Panc1 (cell line): ENCODE measurements around the gene TBX19. TPM values are rescaled to one million over a fixed set of nuclear protein-coding genes. Genes with fewer than 3 reads are reported as not detected.
A peak's percentile ranks its signal among the peaks of the same experiment; 100 is the strongest.

Experiments
- ATAC-seq: fragments of 200-7000 bp; cut with Tn5 transposase; 2 replicates; pipeline ENCODE4 v1.9.1; 2020; ENCODE audit warnings: mild to moderate bottlenecking, moderate library complexity
- BruUV-seq: library from RNA; stranded (reverse); fragments of 400-500 nt; replicated peaks from 2 replicates; lab custom pipeline; 2021; lab: Mats Ljungman, UMichigan
- CTCF ChIA-PET: fragments of 300-600 bp; sonication (Branson Sonifier 250); formaldehyde crosslinking; loops from one replicate; lab custom pipeline; 2022; ENCODE audit warnings: antibody characterized with exemption; lab: Charles Lee
- POLR2A ChIA-PET: fragments of 300-600 bp; sonication (Branson Sonifier 250); formaldehyde crosslinking; loops from one replicate; lab custom pipeline; 2022; ENCODE audit warnings: antibody characterized with exemption; lab: Charles Lee
- DNase-seq: peaks from one replicate; pipeline ENCODE4 v3.0.0-alpha.2; 2010; ENCODE audit warnings: low read depth, low spot score
- H3K27ac ChIP-seq: 2 replicates; pipeline ENCODE4 v1.5.1; 2011; ENCODE audit warnings: mild to moderate bottlenecking, low read length, inconsistent platforms
- H3K27me3 ChIP-seq: fragments of 200-500 bp; sonication (Bioruptor generic); 2 replicates; pipeline ENCODE4 v1.6.0; 2014; ENCODE audit warnings: low read length, inconsistent platforms; ENCODE audit not compliant: control insufficient read depth, insufficient read depth
- H3K36me3 ChIP-seq: fragments of 200-500 bp; sonication (Bioruptor generic); 2 replicates; pipeline ENCODE4 v1.5.1; 2014; ENCODE audit warnings: inconsistent platforms, mild to moderate bottlenecking, low read length, moderate library complexity; ENCODE audit not compliant: control insufficient read depth, insufficient read depth
- H3K4me1 ChIP-seq: 2 replicates; pipeline ENCODE4 v1.5.1; 2011; ENCODE audit warnings: inconsistent platforms, mild to moderate bottlenecking, low read length, moderate library complexity; ENCODE audit not compliant: control insufficient read depth, insufficient read depth
- H3K4me3 ChIP-seq, 2 experiments: 2 replicates each; pipeline ENCODE4 v1.5.1; 2011 to 2012; ENCODE audit warnings: low read depth in 2 of 2, low read length in 2 of 2, mild to moderate bottlenecking in 2 of 2, inconsistent platforms in 1 of 2, moderate library complexity in 1 of 2
- H3K9me3 ChIP-seq: fragments of 200-500 bp; sonication (Bioruptor generic); 2 replicates; pipeline ENCODE4 v1.5.1; 2014; ENCODE audit warnings: low read depth, mild to moderate bottlenecking, inconsistent platforms, low read length, moderate library complexity; ENCODE audit not compliant: control insufficient read depth, insufficient read depth
- POLR2AphosphoS5 ChIP-seq: IDR thresholded peaks from 2 replicates; pipeline ENCODE4 v1.6.1; 2012; ENCODE audit warnings: mild to moderate bottlenecking, low read depth, low read length, moderate library complexity
- SIN3A ChIP-seq: IDR thresholded peaks from 2 replicates; pipeline ENCODE4 v1.6.1; 2012; ENCODE audit warnings: low read depth, mild to moderate bottlenecking, low read length, moderate library complexity, borderline replicate concordance; ENCODE audit not compliant: insufficient read depth
- TCF7L2 ChIP-seq: IDR thresholded peaks from 2 replicates; pipeline ENCODE4 v1.6.1; 2011; ENCODE audit warnings: mild to moderate bottlenecking, low read depth, low read length, inconsistent platforms
- in situ Hi-C: cut with HindIII; loops from 2 replicates; pipeline ENCODE4 v1.10.0; 2016; ENCODE audit warnings: low sequenced_read_pairs, low pct_unique_long_range_greater_than_20kb
- intact Hi-C: fragments of 100-400 bp; cut with micrococcal nuclease; formaldehyde crosslinking; loops from one replicate; pipeline ENCODE4 v1.10.0; 2022; ENCODE audit not compliant: unreplicated experiment
- total RNA-seq: library from RNA; stranded (reverse); gene quantifications from one replicate; pipeline ENCODE4 v1.2.1, GENCODE V29; 2021; ENCODE audit not compliant: unreplicated experiment
- TF ChIP-seq, protein P1 (sequence below), 2 experiments: IDR thresholded peaks; 2 replicates each; pipeline ENCODE4 v1.6.1; 2011 to 2012; ENCODE audit warnings: low read depth in 2 of 2, control low read depth in 1 of 2, low read length in 1 of 2, mild to moderate bottlenecking in 1 of 2, moderate library complexity in 1 of 2; ENCODE audit not compliant: insufficient read depth in 1 of 2
- TF ChIP-seq, protein P2 (sequence below): fragments of 450-650 bp; IDR thresholded peaks from 2 replicates; pipeline ENCODE4 v1.5.1; 2017; ENCODE audit warnings: mild to moderate bottlenecking

TBX19 gene
- total RNA-seq, 1 experiment from 2014 or later, result 2.2 TPM

DNA sequence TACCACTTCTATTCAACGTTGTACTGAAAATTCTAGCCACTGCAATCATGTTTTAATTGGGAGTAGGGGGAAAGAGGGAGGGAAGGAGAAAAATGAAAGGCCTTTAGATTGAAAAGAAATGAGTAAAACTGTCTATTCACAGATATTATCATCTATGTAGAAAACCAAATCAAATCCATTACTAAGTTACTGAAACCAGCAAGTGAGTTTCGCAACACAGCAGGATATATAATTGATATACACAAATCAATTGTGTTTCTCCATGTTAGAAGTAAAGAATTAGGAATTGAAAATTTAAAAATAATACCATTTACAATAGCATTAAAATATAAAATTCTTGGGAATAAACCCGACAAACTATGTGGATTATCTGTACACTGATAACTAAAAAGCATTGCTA lies 35.6 kb upstream of the TBX19 start:
- intact Hi-C loops (no loop called here), in situ Hi-C loops (no loop called here)
- TF ChIP-seq POLR2AphosphoS5 (no peak), SIN3A (no peak), TCF7L2 (no peak)
- TF ChIP-seq, protein P1, sequence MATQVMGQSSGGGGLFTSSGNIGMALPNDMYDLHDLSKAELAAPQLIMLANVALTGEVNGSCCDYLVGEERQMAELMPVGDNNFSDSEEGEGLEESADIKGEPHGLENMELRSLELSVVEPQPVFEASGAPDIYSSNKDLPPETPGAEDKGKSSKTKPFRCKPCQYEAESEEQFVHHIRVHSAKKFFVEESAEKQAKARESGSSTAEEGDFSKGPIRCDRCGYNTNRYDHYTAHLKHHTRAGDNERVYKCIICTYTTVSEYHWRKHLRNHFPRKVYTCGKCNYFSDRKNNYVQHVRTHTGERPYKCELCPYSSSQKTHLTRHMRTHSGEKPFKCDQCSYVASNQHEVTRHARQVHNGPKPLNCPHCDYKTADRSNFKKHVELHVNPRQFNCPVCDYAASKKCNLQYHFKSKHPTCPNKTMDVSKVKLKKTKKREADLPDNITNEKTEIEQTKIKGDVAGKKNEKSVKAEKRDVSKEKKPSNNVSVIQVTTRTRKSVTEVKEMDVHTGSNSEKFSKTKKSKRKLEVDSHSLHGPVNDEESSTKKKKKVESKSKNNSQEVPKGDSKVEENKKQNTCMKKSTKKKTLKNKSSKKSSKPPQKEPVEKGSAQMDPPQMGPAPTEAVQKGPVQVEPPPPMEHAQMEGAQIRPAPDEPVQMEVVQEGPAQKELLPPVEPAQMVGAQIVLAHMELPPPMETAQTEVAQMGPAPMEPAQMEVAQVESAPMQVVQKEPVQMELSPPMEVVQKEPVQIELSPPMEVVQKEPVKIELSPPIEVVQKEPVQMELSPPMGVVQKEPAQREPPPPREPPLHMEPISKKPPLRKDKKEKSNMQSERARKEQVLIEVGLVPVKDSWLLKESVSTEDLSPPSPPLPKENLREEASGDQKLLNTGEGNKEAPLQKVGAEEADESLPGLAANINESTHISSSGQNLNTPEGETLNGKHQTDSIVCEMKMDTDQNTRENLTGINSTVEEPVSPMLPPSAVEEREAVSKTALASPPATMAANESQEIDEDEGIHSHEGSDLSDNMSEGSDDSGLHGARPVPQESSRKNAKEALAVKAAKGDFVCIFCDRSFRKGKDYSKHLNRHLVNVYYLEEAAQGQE (IDR thresholded peaks at IDR 0.05; ENCODE audit: insufficient read depth in 1 of 2, low read depth in 2 of 2, low read length in 1 of 2), result no peak
- TF ChIP-seq, protein P2, sequence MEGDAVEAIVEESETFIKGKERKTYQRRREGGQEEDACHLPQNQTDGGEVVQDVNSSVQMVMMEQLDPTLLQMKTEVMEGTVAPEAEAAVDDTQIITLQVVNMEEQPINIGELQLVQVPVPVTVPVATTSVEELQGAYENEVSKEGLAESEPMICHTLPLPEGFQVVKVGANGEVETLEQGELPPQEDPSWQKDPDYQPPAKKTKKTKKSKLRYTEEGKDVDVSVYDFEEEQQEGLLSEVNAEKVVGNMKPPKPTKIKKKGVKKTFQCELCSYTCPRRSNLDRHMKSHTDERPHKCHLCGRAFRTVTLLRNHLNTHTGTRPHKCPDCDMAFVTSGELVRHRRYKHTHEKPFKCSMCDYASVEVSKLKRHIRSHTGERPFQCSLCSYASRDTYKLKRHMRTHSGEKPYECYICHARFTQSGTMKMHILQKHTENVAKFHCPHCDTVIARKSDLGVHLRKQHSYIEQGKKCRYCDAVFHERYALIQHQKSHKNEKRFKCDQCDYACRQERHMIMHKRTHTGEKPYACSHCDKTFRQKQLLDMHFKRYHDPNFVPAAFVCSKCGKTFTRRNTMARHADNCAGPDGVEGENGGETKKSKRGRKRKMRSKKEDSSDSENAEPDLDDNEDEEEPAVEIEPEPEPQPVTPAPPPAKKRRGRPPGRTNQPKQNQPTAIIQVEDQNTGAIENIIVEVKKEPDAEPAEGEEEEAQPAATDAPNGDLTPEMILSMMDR, result no peak
- POLR2A ChIA-PET, result no interaction called here
- CTCF ChIA-PET, result no interaction called here
- Histone ChIP-seq H3K27ac (no peak overlapping the region), H3K9me3 (no peaks in the 10 kb centered on the region), H3K36me3 (peaks cover 4% of the 10 kb centered on the region), H3K27me3 (no peaks in the 10 kb centered on the region), H3K4me1 (no peaks in the 10 kb centered on the region), H3K4me3 (no peak overlapping the region)
- ATAC-seq (no peak), DNase-seq (no peak)
- TSS peak; percentile 49 for BruUV-seq

DNA sequence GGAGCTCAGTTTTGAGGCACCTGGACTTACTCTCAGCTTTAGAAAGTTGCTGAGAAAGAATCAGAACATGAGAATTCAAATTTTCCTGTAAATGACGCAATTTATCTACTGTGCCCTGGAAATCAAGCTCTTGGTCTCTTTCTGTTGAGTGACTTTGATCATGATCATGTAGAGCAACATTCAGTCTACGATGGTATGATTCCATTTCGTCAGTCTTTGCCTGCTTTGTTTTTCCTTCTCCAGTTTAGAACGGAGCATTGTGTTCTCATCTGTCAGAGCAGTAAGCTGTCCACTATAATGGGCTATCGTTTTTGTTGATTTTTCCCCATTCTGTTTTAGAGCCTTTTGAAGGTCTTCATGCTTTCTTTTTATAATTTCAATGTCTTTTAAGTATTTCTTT lies 34.2 kb upstream of the TBX19 start:
- no peak for DNase-seq
- Histone ChIP-seq H3K27me3 (no peaks in the 10 kb centered on the region), H3K4me1 (no peaks in the 10 kb centered on the region), H3K9me3 (no peaks in the 10 kb centered on the region), H3K27ac (no peak overlapping the region), H3K4me3 (no peak overlapping the region), H3K36me3 (peaks cover 4% of the 10 kb centered on the region)
- in situ Hi-C loops, result no loop called here
- ATAC-seq, result no peak
- CTCF ChIA-PET, result no interaction called here
- no peak for TF ChIP-seq POLR2AphosphoS5
- TF ChIP-seq, protein P1 (IDR thresholded peaks at IDR 0.05; ENCODE audit: insufficient read depth in 1 of 2, low read depth in 2 of 2, low read length in 1 of 2), result no peak
- TF ChIP-seq SIN3A, result no peak
- TF ChIP-seq, protein P2, result no peak
- no peak for TF ChIP-seq TCF7L2
- POLR2A ChIA-PET, result no interaction called here
- no TSS peak for BruUV-seq
- intact Hi-C loops, result no loop called here
